GM19372 (cell line): Measurements from ENCODE around the gene TOP2A.
"Not testable (repeated sequence)": the region's sequence is repeated elsewhere in the genome, so short reads cannot be mapped to it uniquely, and the experiment has no call there.

Experiments used
- ATAC-seq: cut with Tn5 transposase; IDR thresholded peaks from one replicate; pipeline ENCODE4 v1.9.1; 2021; ENCODE audit warnings: mild to moderate bottlenecking, low read depth, moderate library complexity; ENCODE audit not compliant: unreplicated experiment

The TOP2A gene

DNA sequence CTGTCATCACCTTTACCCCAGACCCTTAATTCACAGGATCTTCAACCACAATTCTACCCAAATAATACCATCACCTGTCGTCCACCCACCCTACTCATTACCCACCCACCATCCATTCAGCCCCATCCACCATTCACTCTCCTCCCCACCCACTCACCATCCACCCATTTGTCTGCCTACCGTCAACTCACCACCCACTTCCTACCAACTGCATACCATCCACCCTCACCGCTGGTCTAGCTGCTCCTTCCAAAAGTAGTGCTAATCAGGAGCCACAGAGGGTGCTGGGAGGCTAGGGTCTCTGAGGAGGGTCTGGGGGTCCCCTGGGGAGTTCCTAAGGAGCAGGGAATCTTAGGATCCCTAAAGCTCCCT lies 13.5 kb upstream of the TOP2A start:
- ATAC-seq = no peak

DNA sequence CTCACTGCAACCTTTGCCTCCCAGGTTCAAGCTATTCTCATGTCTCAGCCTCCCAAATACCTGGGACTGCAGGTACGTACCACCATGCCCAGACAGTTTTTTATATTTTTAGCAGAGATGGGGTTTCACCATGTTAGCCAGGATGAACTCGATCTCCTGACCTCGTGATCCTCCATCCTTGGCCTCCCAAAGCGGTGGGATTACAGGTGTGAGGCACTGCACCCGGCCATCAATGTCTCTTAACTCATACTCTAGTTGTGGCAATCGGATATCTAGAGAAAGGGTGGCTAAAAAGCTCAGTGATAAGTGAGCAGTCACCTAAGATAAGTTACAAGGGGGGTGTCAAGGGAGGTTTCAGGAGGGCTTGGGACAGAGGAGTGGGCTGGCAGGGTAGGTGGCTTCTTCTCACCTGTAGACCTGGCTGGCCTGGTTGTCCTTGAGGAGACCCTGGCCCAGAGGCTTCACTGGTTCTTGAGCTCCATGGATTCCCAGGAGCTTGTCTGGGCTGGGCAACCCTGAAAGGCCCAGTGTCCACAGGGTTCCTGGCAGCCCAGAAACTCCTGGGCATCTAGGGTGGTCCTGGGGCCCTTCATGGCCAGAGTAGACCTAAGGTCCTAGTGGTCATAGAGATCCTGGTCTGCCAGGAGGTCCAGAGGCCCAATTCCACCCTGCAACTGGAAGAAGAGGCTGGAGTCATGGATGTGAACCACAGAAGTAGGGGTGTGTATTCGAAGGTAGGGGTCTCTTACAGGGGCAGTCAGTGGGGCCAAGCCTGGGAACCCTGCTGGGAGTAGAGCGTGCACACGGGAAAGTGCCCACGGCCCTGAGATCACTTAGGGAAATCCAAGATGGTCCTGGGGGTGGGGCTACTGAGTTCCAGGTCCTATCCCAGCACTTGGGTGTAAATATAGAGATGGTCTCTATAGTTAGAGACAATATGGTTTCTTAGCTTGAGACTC lies 12.9 kb upstream of the TOP2A start:
- ATAC-seq = no peak

DNA sequence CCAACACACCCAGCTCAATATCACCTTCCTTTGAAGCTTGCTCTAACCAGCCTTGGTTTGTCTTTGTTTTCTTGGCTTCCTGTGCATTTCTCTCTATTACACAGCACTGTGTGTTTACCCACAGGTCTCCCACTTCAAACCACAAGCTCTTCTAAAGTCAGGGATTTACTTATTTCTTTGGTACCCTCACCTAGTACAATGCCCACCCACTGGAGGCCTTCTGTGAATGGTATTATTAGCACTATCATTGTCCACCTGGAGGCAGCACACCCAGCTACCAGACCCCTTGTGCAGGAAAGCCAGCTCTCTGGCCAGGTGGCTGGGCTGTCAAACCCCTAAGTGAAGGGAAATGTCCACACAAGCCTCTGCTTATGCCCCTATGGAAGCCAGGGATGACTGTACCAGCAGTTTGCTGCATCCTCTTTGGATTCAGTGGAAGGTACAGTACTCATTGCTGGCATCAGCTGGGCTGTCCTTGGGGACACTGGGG lies 9.4 kb upstream of the TOP2A start:
- no peak for ATAC-seq

DNA sequence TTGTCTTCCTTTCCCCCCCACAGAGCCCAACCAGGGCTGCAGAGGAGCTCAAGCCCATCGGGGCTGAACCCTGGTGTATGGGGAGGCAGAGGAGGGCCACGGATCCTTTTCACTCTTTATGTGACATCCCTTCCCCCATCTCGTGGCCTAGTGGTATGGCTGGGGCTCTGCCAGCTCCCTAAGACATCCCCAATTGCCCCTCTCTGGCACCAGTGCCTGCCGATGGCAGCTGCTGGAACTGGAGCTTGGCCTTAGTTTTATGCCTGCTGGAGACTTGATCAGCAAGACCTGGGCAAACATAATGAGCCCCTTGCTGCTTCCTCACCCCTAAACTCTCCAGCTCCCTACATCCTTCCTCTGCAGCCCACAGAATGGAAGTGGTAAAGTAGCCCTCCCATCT lies 8.0 kb upstream of the TOP2A start:
- no peak for ATAC-seq

DNA sequence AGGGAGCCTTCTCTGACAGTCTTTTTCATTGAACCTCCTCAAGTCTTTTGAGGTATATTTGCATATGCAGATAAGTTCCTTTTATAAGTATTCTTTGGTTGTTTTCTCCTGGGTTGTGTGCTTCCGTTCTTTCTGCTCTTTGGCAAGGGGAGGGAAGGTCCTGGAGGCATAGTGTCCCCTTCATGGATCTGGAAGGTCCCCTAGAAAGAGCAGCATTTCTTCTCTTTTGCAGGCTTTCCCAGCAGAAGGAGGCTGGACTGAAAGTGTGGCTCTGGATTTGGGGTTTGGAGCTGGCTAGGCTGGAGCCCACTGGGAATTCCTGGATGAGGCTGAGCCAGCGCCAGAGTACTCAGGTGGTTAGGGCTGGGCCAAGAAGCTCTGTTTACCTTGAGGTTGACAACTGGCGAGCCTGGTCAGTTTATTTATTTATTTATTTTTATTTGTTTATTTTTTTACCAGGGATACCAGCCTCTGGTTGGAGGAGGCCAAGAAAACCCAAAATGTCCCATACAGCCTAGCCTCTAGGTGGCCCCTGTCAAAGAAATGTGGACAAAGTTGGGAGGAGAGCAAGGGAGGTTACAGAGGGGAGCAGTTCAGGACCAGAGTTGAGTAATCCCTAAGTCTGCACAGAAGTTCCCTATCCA lies 5.4 kb upstream of the TOP2A start:
- ATAC-seq = no peak

DNA sequence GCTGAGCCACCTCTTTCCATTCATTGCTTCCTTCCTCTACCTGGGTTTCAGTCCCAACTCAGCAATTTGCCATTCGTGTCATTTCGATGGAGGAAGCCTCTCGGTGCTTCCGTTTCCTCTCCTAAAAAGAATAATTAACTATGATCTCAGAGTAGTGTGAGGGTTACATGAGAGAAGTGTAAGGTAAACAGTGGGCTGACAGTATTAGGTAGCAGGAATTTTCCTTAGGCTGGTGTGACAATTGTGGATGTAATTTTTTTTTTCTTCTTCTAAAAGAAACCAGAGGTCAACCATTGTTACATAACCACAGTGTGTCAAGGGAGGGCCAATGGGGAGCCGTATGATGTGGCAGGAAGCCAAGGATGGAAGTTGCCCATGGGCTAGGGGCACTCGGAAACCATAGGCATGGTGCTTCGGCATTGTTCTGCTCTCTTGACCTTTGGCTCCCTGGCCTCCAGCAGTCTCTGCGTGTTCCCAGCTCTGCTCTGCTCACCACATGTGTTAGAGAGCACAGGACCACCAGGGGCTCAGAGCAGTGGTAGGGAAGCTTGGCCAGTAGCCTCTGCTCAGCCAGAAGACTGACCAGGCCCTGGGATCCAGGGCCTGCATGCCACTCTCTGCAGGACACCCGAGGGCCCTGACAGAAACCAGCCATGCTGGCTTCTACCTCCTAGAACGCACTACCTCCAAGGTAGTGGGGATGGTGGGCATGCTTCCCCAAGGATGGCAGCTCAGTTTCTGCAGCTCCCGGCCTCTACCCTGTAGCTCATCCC lies 2.0 kb upstream of the TOP2A start:
- ATAC-seq = no peak

DNA sequence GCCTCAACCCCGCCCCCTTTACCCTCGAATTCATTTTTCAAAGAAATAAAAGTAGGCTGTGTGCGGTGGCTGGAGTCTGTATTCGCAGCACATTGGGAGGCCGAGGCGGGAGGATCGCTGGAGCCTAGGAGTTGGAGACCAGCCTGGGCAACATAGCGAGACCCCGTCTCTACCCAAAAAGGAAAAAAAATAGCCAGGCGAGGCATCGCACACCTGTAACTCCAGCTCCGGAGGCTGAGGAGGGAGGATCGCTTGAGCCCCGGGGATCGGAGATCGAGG lies 671 bp upstream of the TOP2A start:
- ATAC-seq = no peak

DNA sequence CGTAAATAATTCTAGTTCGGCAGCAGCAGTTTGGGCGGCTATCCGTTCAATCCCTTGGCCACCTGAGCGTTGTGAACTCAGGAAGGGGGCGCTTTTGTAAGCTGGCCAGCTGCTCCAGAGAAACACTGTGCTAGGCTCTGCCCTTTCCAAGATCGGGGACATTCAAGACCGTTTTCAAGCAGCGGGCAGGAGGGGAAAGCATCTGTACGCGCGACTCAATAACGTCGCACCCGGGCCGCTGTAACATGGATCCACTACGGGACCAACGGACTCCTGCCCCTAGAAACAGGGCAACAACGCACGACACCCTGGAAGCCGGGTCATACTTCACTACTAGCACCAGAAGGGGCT lies 463 bp downstream of the TOP2A start:
- peak; percentile 9 for ATAC-seq

DNA sequence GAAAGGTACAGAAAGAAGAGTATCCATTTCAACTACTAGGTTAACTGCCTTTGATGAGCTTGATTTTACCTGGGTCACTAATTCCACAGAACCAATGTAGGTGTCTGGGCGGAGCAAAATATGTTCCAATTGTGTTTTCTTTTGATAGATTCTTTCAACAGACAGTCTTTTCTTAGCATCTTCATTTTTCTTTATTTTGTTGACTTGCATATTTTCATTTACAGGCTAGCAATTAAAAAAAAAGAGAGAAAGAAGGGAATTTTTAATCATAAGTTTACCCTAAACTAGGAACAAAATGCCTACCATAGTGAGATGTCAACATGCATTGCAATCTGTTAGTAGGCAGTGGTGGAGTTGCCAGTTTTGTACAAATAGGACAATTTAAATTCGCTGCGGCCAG lies 1.0 kb downstream of the TOP2A start:
- ATAC-seq = no peak

DNA sequence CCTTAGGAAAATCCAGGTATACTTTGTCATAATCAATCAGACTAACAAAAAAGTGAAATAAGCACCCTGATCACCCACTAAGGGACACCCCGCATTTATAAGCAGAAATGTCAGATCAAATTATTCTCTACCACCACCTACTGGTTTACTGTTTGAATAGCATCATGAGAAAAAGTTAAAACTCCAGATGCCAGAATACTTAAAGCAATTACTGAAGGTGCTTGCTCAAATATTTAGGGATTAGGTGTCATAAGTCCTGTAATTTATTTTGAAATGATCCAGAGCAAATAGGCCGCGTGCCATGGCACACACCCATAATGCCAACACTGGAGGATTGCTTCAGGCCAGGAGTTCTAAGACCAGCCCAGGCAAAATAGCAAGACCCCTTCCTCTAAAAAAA lies 2.3 kb downstream of the TOP2A start:
- ATAC-seq = no peak

DNA sequence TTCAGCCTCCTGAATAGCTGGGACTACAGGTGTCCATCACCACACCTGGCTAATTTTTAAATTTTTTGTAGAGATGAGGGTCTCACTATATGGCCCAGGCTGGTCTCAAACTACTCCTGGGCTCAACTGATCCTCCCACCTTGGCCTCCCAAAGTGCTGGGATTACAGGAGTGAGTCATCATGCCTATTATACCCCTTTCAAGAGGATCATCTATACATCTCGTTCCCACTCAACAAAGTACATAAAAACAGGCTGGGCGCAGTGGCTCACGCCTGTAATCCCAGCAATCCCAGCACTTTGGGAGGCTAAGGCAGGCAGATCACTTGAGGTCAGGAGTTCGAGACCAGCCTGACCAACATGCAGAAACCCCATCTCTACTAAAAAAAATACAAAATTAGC lies 3.4 kb downstream of the TOP2A start:
- not testable (repeated sequence) for ATAC-seq

DNA sequence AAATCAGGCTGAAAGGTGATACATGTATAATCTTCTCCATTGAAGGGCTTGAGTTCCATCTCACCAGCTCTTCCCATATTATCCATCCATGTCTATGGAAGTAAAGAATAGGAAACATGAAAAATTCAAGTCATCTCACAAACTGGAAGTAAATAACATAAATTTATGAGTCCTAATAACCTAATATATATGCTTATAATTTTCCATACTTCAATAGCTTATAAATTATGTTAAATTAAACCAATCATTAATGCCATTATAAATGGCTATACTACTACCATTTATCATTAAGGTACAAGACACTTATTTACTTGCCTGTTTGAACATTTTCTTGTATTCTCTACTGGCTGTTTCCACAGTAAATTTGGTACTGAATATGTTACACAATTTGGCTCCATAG lies 4.8 kb downstream of the TOP2A start:
- no peak for ATAC-seq

DNA sequence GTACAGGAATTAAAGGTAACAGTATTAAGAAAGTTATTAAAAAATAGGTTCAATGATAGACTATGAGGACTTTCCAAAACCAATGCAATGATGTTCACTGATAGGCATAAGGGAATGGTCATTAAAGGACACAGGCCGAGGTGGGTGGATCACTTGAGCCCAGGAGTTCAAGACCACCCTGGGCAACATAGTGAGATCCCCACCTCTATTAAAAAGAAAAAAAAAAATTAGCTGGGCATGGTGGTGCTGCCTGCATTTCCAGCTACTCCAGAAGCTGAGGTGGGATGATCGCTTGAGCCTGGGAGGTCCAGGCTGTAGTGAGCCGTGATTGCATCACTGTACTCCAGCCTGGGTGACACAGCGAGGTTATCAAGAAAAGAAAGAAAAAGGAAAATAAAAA lies 5.9 kb downstream of the TOP2A start:
- no peak for ATAC-seq

DNA sequence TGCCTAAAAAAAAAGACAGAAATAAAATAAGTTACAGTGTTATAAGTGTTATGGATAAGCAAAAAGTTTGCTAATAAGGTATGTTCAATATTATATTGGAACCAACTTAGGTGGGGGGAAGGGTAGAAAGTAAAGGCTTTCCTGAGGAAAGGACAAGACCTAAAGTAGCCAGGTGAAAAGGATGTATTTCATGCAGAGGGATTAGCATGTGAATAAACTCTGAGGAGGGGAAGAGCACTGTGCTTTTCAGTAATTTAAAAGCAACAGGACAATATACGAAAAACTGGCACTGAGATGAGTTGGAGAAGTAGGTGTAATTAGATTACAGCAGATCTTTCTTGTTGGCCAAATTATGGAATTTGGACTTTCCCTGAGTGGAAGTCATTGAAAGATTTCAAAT lies 7.6 kb downstream of the TOP2A start:
- ATAC-seq = no peak

DNA sequence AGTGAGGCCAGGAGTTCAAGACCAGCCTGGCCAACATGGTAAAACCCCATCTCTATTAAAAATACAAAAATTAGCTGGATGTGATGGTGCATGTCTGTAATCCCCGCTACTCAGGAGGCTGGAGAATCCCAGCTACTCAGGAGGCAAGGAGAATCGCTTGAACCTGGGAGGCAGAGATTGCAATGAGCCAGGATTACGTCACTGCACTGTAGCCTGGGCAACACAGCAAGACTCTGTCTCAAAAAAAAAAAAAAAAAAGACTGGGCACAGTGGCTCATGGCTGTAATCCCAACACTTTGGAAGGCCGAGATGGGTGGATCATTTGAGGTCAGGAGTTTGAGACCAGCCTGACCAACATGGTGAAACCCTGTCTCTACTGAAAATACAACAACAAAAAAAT lies 8.2 kb downstream of the TOP2A start:
- not testable (repeated sequence) for ATAC-seq

DNA sequence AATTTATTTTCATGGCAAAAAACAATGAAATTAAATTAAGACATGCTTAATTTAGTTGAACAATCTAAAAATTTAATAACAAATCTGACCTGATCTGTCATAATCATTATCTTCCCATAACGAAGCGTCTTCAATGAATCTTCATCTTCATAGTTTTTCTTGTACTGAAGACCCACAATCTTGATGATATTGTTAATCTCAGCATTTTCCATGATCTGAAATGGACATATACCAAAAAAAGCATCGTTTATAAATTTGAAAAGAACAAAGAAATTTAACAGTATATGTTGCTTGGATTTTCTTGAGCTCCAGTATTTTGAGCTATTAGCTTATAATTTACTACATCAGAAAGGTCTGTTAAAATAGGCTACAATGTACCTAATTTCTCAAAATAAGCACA lies 10.2 kb downstream of the TOP2A start:
- ATAC-seq = no peak

DNA sequence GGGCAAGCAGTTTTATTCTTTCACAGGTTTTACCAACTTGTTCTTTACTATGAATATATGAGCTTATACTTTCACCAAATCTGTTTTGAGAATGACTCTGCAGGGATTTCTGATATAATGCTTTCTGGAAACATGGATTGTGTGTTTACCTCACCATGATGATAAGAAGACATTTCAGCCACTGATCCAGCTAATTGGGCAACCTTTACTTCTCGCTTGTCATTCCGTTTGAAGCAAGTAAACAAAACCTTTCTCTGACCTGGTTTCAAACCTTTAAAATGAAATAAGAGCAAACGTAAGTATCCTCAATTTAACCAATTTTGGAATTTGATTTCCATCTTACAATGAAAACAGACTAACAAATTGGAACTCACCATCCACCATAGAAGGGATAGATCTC lies 13.7 kb downstream of the TOP2A start:
- ATAC-seq = no peak

DNA sequence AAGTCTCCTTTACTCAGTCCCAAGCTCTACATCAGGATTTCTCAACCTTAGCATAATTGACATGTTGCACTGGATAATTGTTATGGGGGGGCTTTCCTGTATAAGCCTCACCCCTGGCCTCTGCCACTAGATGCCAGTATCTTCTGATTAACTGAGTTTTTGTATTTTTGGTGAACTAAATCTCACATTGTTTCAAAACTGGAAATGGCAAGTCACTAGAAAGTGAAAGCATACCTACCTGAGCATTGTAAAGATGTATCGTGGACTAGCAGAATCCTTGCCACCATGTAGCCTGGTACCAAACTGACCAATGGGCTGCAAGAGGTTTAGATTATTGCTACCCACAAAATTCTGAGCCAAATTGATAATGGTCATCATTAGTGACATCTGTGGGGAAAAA lies 15.0 kb downstream of the TOP2A start:
- no peak for ATAC-seq

DNA sequence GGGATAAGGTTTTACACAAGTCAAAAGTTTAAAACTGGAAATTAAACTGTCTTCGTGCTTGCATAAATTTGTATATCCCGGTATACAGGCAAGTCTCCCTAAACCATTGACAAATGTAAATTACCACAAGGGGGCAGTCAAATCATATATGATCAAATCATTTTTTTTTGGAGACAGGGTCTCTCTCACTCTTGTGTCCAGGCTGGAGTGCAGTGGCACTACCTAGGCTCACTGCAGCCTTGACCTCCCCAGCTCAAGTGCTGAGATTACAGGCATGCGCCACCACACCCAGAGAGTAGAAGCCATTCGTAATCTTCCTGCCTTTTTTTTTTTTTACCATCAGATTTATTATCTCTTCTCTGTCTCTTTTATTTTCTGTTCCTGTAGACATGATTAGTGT lies 18.5 kb downstream of the TOP2A start:
- ATAC-seq = no peak

DNA sequence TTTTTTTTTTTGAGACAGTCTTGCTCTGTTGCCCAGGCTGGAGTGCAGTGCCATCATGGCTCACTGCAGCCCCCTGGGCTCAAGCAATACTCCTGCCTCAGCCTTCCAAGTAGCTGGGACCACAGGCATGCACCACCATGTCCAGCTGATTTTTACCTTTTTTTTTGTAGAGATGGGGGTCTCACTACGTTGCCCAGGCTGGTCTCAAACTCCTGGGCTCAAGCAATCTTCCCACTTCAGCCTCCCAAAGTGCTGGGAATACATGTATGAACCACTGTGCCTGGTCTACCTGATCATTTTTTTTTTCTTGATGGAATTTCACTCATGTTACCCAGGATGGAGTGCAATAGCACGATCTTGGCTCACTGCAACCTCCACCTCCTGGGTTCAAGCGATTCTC lies 31.1 kb downstream of the TOP2A start:
- not testable (repeated sequence) for ATAC-seq

DNA sequence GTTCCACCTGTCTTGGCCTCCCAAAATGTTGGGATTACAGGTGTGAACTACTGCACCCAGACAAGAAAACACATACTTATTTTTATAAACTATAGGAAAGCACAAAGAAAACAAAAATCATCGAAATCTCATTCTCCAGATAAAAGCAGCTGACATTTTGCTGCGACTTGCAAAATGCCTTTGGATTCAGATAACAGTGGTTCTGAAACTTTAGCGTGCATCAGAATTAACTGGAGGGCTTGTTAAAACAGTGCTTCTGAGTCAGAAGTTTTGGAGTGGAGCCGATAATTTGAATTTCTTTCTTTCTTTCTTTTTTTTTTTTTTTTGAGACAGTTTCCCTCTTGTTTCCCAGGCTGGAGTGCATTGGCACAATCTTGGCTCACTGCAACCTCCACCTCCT lies 35.4 kb downstream of the TOP2A start:
- ATAC-seq = no peak

DNA sequence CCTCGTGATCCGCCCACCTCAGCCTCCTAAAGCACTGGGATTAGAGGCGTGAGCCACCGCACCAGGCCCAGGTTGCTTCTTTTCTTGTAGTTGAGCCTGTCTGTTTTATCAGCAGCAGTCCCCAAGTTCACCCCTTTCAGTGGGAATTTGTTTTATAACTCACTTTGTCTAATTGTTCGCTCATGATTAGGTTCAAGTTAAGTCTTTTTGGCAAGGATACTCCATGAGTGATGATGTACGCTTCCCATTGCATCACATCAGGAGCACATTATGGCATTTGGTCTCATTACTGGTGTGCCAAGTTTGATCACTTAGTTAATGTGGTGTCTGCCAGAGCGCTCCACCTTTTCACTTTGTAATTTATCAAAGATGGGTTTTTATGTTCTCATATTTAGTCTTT lies 38.7 kb downstream of the TOP2A start:
- no peak for ATAC-seq
